NT2/D1 (cell line): ENCODE results near the gene CCDC7.

Experiments
- SUZ12 ChIP-seq: IDR thresholded peaks from 2 replicates; pipeline ENCODE4 v1.6.1; 2011; ENCODE audit not compliant: insufficient read length, insufficient read depth; ENCODE audit errors: extremely low read depth
- ZNF274 ChIP-seq: IDR thresholded peaks from 2 replicates; pipeline ENCODE4 v1.6.1; 2011; ENCODE audit warnings: mild to moderate bottlenecking, low read depth, low read length

GRCh38 chr10:32788359-32788758, 342.4 kb downstream of the CCDC7 start:
- no peak for TF ChIP-seq ZNF274
- no peak for TF ChIP-seq SUZ12
